ENCODE data around the gene BLNK.

BLNK gene

DNA sequence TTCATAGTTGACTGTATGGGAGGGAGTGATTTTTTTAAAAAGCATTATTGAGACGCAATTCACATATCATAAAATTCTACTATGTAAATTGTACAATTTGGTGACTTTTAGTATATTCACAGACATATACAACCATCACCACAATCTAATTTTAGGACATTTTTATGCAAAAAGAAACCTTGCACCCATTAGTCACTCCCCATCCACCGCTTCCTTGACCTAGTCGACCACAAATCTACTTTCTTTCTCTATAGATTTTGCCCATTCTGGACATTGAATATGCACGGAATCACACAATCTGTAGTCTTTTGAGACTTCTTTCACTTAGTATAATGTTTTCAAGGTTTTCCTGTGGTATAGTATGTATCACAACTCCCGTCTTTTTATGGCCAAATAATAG, 54.6 kb downstream of the BLNK start:
- Histone ChIP-seq H3K9me2 (replicated peaks; ENCODE audit: insufficient read depth, low read length) (no peaks in the 10 kb centered on the region), H4K20me1 (ENCODE audit: insufficient read depth, low read length) (no peaks in the 10 kb centered on the region), H3K4me1 (ENCODE audit: low read length) (no peaks in the 10 kb centered on the region), H3K27me3 (replicated peaks; ENCODE audit: insufficient read depth, low read length) (no peaks in the 10 kb centered on the region), H3K79me2 (ENCODE audit: low read length) (no peaks in the 10 kb centered on the region), H3K9me3 (replicated peaks; ENCODE audit: insufficient read depth, low read length) (no peaks in the 10 kb centered on the region), H3K4me3 (ENCODE audit: low read length) (no peak overlapping the region), H3K9ac (ENCODE audit: low read length) (no peak overlapping the region), H2AFZ (ENCODE audit: low read length) (no peak overlapping the region), H3K36me3 (replicated peaks; ENCODE audit: insufficient read depth, low read length) (no peaks in the 10 kb centered on the region), H3K27ac (ENCODE audit: low read length) (no peak overlapping the region), H3F3A (ENCODE audit: insufficient read depth, low read length) (no peaks in the 10 kb centered on the region), H3K4me2 (ENCODE audit: low read depth, low read length) (no peak overlapping the region)
- TF ChIP-seq, protein P1, sequence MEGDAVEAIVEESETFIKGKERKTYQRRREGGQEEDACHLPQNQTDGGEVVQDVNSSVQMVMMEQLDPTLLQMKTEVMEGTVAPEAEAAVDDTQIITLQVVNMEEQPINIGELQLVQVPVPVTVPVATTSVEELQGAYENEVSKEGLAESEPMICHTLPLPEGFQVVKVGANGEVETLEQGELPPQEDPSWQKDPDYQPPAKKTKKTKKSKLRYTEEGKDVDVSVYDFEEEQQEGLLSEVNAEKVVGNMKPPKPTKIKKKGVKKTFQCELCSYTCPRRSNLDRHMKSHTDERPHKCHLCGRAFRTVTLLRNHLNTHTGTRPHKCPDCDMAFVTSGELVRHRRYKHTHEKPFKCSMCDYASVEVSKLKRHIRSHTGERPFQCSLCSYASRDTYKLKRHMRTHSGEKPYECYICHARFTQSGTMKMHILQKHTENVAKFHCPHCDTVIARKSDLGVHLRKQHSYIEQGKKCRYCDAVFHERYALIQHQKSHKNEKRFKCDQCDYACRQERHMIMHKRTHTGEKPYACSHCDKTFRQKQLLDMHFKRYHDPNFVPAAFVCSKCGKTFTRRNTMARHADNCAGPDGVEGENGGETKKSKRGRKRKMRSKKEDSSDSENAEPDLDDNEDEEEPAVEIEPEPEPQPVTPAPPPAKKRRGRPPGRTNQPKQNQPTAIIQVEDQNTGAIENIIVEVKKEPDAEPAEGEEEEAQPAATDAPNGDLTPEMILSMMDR (IDR thresholded peaks at IDR 0.05; ENCODE audit: low read length): no peak
- TF ChIP-seq EZH2phosphoT487 (IDR thresholded peaks at IDR 0.05; ENCODE audit: low read length): no peak
- no peak for TF ChIP-seq EZH2 (optimal IDR thresholded peaks at IDR 0.05; ENCODE audit: low read depth, low read length)
- DNase-seq: no peak

DNA sequence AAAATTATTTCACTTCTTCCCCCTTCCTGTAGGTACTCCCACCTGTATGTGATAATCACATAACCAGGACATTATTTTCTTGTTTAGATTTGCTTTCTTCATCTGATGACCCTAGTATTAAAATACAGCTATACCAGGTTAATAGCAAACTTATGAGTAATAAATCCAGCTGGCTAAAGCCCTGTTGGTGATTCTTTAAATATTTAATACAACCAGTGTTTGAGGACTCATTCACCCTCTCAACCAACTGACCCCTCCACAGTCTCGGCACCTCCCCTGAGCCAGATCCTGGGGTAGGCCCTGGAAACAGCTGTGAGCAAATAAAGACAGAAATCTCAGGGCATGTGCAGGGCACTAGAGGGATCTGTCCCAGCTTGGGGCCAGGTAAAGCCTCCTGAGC, 58.5 kb downstream of the BLNK start:
- Histone ChIP-seq H3K27ac (ENCODE audit: low read length) (no peak overlapping the region), H3K27me3 (replicated peaks; ENCODE audit: insufficient read depth, low read length) (no peaks in the 10 kb centered on the region), H3K36me3 (replicated peaks; ENCODE audit: insufficient read depth, low read length) (no peaks in the 10 kb centered on the region), H3K9me2 (replicated peaks; ENCODE audit: insufficient read depth, low read length) (no peaks in the 10 kb centered on the region), H3K9me3 (replicated peaks; ENCODE audit: insufficient read depth, low read length) (no peaks in the 10 kb centered on the region), H3K9ac (ENCODE audit: low read length) (no peak overlapping the region), H3K4me2 (ENCODE audit: low read depth, low read length) (no peak overlapping the region), H2AFZ (ENCODE audit: low read length) (no peak overlapping the region), H3K79me2 (ENCODE audit: low read length) (no peaks in the 10 kb centered on the region), H3K4me3 (ENCODE audit: low read length) (no peak overlapping the region), H3K4me1 (ENCODE audit: low read length) (peaks cover 12% of the 10 kb centered on the region), H3F3A (ENCODE audit: insufficient read depth, low read length) (peaks cover 13% of the 10 kb centered on the region), H4K20me1 (ENCODE audit: insufficient read depth, low read length) (no peaks in the 10 kb centered on the region)
- DNase-seq: no peak
- TF ChIP-seq EZH2phosphoT487 (IDR thresholded peaks at IDR 0.05; ENCODE audit: low read length) (no peak), EZH2 (optimal IDR thresholded peaks at IDR 0.05; ENCODE audit: low read depth, low read length) (no peak)
- TF ChIP-seq, protein P1 (IDR thresholded peaks at IDR 0.05; ENCODE audit: low read length): no peak

DNA sequence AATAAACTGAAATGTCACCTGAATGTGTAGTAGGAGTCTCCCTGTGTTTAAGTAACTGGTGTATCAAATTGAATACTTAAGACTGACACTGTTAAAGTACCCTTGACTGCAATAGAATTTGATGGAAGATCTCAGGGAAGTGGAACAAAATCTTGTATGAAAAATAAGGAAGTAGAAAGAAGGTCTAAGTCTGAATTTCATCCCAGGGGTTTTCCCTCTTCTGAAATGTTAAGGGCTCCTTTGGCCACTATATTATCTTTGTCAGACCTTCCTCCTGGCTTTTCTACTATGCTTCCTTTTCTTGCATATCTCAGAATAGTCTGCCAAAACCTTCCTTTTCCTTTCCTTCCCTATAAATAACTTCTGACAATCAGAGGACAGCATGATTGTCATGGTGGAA, 59.6 kb downstream of the BLNK start:
- no peak overlapping the region for H2AFZ ChIP-seq (ENCODE audit: low read length)
- no peak overlapping the region for H3K27ac ChIP-seq (ENCODE audit: low read length)
- TF ChIP-seq, protein P1 (IDR thresholded peaks at IDR 0.05; ENCODE audit: low read length): no peak
- no peak for TF ChIP-seq EZH2 (optimal IDR thresholded peaks at IDR 0.05; ENCODE audit: low read depth, low read length)
- DNase-seq: no peak
- peaks cover 14% of the 10 kb centered on the region for H3F3A ChIP-seq (ENCODE audit: insufficient read depth, low read length)
- H3K79me2 ChIP-seq (ENCODE audit: low read length): no peaks in the 10 kb centered on the region
- H3K9ac ChIP-seq (ENCODE audit: low read length): no peak overlapping the region
- 0 out of 2 replicates have a peak, but pooled peaks cover 4% of the 10 kb centered on the region for H3K36me3 ChIP-seq (replicated peaks; ENCODE audit: insufficient read depth, low read length)
- H3K4me1 ChIP-seq (ENCODE audit: low read length): peaks cover 17% of the 10 kb centered on the region
- H3K9me3 ChIP-seq (replicated peaks; ENCODE audit: insufficient read depth, low read length): no peaks in the 10 kb centered on the region
- no peaks in the 10 kb centered on the region for H3K27me3 ChIP-seq (replicated peaks; ENCODE audit: insufficient read depth, low read length)
- no peak overlapping the region for H3K4me3 ChIP-seq (ENCODE audit: low read length)
- H3K9me2 ChIP-seq (replicated peaks; ENCODE audit: insufficient read depth, low read length): no peaks in the 10 kb centered on the region
- H3K4me2 ChIP-seq (ENCODE audit: low read depth, low read length): no peak overlapping the region
- no peaks in the 10 kb centered on the region for H4K20me1 ChIP-seq (ENCODE audit: insufficient read depth, low read length)
